DOHH2 (cell line): ENCODE results near the gene MARK3.

Source experiments
- CTCF ChIP-seq: fragments of 200-600 bp; sonication (generic); IDR thresholded peaks from one replicate; pipeline ENCODE4 v1.5.1; 2014; ENCODE audit warnings: antibody characterized with exemption, mild to moderate bottlenecking, low read depth, low read length; ENCODE audit not compliant: poor library complexity, severe bottlenecking
- EZH2phosphoT487 ChIP-seq: fragments of 200-600 bp; sonication (generic); IDR thresholded peaks from 2 replicates; pipeline ENCODE4 v1.6.1; 2017; ENCODE audit warnings: borderline replicate concordance, mild to moderate bottlenecking, antibody characterized with exemption, low read length, moderate library complexity, mixed read lengths

- TF ChIP-seq CTCF (no peak), EZH2phosphoT487 (no peak)
Measured at GRCh38 chr14:103541709-103542604, 156.7 kb downstream of the MARK3 start.
